GM18873 (cell line): ENCODE measurements around the gene AHNAK.
"Not testable (repeated sequence)": the region's sequence is repeated elsewhere in the genome, so short reads cannot be mapped to it uniquely, and the experiment has no call there.

Source experiments
- ATAC-seq: cut with Tn5 transposase; IDR thresholded peaks from one replicate; pipeline ENCODE4 v1.9.1; 2021; ENCODE audit warnings: mild to moderate bottlenecking, moderate library complexity, moderate number of reproducible peaks; ENCODE audit not compliant: unreplicated experiment, low FRiP score

Gene AHNAK

DNA sequence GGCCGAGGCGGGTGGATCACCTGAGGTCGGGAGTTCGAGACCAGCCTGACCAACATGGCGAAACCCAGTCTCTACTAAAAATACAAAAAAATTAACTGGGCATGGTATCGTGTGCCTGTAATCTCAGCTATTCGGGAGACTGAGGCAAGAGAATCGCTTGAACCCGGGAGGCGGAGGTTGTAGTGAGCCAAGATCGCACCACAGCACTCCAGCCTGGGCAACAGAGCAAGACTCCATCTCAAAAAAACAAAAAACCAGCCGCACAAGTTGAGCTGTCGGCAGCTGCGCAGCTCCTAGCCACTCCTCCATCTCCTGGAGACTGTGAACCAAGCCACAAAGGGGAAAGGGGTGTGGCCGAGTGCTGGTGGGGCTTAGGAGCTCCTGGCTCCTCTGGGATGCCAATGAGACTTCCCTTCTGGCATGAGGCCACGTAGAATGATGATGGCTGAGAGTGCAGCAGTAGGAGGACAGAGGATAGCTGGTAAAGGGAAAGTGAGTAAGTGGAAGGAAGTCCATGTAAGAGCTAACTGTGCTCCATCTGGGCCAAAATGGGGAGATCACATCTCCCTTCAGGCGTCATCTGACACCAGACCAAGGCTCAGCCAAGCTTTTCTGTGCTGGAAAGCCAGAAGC, 47.2 kb downstream of the AHNAK start:
- not testable (repeated sequence) for ATAC-seq

DNA sequence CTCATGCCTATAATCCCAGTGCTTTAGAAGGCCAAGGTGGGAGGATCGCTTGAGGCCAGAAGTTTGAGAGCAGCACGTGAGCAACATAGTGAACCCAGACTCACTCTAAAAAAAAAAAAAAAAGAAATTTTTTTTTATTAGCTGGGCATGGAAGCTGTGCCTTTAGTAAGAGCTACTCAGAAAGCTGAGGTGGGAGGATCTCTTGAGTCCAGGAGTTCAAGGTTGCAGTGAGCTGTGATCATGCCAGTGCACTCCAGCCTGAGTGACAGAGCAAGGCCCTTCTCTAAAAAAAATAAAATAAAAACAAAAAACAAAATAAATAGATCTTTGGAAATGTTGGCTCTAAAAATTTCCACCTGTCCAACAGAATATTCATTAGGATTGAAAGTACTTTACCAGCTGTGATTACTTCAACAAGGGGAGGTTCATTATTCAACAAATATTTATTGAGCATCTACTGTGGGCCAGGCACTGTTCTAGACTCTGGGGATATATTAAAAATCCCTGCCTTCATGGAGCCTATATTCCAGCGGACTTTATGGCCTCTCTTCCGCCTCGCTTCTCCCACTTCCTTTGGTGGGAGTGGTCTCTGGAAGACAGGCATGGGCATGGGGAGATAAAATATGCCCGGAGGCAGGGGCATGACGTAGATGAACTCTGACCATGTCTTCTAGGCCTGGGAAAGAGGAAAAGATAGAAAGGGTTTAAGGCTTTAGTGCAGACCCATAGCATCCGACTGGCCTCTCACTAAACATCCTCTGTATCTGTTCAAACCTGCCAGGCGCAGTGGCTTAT, 47.9 kb downstream of the AHNAK start:
- ATAC-seq, result no peak

DNA sequence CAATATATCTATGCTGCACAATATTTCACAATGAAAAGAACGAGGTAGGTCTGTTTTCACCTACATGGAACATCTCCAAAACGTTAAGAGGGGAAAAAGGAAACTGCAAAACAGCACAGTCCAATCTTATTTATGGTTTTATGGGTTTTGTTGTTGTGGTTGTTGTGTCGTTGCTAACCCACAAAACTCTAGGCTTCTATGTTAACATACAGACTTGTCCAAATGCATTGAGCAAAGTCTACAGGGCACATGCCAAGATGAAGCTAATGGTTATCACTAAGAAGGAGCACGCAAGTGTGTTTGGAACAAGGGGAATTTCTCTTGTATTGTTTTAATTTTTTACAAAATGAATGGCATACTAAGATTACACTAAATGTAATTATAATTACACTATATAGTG, 48.6 kb downstream of the AHNAK start:
- no peak for ATAC-seq

DNA sequence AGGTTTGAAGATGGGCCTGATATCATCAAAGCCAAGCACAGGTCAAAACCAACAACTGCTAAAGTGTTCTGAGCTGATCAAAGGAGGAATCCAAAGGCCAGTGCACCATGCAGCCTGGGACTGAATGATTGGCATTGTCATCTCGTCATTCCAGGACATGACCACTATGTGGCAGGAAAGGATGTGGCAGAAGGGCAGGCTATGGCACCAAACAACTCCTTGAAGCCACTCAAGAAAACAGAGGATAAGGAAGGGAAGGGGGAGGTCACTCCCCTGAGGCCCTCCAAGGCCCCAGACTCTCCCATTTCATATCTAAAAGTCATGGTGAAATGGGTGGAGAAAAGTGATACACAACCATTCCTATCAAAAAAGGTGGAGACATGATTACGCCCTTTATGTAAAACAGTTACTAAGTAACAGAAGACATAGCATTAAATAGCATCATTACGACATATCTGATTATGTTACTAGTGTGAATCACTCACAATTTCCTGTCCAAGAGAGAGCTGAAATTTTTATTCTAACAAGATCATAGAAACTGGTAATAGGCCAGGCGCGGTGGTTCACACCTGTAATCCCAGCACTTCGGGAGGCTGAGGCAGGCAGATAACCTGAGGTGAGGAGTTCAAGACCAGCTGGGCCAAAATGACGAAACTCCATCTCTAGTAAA, 49.3 kb downstream of the AHNAK start:
- no peak for ATAC-seq

DNA sequence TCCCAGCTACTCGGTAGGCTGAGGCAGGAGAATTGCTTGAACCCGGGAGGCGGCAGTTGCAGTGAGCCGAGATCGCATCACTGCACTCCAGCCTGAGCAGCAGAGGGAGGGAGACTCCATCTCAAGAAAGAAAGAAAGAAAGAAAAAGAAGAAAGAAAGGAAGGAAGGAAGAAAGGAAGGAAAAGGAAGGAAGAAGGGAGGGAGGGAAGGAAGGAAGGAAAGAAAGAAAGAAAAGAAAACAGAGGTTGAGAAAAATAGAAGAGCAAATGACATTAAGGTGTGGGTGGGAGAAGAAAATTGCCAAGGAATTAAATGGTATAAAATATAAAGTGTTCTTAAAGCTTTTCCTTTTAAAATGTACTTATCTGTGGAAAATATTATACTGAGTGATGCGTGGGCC, 49.9 kb downstream of the AHNAK start:
- ATAC-seq, result no peak

DNA sequence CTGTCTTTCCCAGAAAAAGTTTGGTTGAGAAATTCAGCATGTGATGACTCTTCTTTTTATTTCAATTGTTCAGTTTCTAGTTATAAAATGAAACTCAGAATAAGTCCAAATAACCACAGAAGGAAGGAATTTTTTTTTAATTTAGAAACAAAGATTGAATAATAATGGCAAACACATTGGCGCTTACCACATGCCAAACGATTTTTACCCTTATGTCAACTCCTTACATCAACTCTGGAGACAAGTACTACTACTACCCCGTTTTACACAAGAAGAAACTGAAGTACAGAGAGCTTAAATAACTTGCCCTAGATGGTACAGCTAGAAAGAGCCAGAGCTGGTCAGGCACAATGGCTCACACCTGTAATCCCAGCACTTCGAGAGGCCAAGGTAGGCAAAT, 52.4 kb downstream of the AHNAK start:
- ATAC-seq, result no peak

DNA sequence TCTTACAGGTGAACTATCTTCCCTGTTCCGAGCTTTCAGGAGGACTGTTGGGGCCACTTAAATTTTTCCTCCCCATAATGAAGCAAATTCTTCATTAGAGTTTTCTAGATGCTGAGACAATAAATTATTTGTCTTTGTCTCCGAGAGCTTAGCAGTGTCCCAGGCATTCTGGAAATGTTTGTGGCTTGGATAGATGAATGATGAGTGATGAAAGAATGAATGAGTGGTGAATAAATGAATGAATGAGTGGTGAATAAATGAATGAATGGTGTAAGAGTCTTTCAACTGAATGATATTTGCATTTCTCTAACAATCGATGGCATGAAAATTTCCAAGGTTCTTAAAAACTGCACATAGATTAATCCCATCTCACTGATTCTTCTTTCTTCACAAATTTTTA, 52.8 kb downstream of the AHNAK start:
- ATAC-seq, result no peak

DNA sequence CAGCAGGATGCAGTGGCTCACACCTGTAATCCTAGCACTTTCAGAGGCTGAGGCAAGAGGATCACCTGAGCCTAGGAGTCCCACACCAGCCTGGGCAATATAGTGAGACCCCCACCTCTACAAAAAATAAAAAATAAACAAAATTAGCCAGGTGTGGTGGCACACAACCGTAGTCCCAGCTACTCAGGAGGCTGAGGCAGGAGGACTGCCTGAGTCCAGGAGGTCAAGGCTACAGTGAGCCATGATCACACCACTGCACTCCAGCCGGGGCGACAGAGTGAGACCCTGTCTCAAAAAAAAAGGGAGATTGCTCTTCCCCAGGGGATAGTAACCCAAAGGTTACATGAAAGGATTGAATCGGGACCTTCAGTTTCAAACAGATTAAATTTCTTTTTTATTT, 54.0 kb downstream of the AHNAK start:
- ATAC-seq, result no peak

DNA sequence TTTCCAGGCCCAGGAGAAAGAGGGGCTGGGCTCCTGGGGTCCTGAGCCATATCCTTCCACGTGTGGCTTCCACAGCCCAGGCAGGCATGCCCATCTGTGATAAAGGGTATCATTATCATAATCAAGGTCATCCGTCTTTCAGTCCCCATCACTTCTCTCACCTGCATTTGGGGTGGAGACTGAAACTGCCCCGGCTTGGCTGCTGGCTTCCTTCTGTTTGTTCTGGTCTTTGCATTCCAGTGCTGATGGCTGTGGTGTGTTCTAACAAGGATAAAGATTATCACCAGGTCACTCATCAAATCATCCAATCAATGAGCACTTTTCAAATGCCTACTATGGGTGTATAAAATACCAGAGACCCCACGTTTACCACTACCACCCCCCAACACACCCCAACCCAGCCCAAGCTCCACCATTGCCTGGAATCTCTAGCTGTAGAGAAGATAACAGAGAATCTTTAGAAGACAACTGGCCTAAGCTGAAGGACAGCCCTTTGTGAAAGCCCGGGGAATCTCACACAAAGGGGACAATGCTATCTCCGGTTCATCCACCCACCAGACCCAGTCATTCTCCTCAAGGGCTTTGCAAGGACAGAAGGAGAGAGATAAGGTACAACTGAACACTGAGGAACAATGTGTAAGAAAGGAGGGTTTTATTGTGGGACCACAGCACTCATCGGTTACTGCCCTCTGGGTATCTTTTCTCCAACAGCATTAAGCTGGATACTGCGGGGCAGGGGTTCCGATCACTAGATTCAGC, 54.9 kb downstream of the AHNAK start:
- no peak for ATAC-seq

DNA sequence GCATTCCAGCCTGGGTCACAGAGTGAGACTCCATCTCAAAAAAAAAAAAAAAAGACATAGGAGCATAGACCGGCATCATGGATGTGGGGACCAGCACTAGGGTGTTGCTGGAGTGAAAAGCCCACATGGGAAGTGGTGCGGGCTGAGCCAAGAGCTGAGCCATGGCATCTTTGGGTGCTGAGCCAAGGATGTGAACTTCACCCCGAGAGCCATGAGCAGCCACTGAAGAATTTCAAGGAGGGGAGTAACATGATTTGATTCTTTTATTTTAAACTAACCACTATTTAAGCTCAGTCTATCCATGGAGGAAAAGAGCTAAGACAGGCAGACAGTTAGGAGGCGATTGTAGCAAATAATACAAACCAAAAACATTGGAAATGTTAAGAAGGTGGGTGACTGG, 57.4 kb downstream of the AHNAK start:
- ATAC-seq, result no peak

DNA sequence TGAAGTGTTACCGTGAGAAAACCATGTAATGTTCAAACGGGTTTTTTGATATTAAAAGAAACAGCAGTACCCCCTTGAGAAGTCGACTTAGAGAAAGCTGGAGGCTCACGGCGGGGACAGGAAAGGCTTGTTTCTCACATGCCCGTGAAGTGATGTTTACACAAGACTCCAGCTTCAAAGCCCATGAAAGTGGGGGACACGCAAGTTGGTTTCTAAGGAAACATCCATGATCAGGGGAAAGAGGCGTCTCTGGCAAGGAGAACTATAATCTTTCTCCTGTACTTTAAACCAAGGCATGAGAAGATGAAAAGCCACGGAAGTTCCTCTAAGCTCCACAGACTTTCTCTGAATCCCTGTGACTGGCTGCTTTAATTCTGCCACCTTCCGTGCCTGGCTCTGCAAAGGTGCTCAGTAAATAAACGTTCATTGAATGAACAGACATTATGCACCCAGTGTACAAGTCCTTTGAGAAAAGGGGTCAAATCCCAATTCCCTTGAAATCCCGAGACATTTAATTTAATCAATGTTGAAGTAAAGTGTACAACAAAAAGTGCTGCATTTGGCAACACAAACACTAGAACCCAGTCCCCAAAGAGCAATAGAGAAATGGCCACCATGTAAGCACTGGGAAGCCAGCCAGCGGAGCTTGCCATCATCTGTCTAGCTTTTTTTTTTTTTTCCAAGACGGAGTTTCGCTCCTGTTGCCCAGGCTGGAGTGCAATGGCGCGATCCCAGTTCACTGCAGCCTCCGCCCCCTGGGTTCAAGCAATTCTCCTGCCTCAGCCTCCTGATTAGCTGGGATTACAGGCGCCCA, 58.7 kb downstream of the AHNAK start:
- ATAC-seq, result no peak

DNA sequence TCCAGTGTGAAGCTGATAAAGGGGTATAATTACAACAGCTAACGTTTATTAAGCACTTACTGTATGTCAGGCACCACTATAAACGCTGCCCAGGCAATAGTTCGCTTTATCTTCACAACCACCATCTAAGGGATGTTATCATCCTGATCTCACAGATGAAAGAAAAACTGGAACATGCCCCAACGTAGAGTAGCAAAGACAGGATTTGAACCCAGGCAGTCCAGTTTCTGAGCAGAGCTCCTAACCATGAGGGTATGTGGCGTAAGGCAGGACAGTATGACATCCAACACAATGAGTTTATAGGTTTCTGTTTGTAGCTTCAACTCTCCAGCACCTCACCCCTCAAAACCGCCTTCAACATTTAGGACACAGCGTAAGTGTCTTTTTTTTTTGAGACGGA, 59.5 kb downstream of the AHNAK start:
- no peak for ATAC-seq

DNA sequence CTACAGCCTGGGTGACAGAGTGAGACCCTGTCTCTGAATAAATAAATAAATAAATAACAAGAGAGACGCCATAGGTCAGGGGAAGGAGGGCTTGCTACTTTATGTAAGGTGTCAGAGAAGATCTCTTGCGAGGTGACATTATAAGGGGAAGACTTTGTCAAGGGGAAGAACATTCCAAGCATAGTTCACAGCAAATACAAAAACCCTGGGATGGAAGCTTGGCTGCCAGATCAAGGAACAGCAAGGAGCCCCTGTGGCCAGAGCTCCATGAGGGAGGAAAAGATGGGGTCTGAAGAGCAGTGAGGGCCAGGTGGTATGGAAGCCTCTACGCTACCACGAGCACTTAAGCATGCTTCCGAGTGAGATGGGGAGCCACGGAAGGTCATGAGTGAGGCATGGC, 62.3 kb downstream of the AHNAK start:
- no peak for ATAC-seq

DNA sequence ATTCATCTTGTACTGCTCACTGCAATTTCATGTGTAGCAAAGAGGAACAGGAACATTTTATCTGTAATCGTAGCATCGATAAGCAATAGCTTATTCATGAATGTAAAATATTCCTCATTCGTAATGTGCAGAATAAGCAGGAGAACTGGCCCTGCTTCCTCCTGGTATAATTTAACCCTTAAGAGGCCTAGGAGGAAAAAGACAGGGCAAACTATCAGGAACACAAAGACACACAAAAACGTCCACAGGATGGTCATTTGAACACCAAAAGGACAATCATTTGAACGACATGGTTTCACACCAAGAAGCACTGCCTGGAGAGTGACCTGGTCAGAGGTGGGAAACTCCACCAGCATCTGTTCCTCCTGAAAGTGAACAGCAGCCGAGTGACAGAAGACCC, 63.9 kb downstream of the AHNAK start:
- ATAC-seq, result no peak

DNA sequence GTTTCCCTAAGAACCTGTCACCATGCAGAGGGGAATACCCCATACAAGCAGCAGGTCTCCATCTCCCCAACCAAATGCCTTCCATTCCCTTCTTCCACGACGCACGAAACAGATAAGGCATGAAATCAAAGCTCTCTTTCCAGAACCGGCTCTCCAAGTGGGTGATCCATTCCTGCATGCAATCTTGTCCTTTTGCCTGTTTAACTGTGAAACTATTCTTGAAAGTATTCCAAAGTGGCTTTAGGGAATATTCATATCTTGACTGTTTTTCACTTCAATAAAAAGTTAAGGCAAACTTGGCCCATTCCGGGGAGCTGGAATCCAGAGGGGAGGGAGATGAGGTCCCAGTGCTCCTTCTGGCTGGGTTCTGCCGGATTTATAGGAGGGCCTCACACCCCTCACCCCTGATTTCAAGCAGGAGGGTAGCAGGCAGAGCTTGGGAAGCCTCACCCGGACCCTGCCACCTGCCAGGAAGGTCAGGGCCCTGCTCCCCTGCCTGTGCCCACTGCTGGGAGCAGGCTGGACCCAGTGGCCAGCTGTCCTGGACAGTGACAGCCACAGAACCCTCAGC, 66.9 kb downstream of the AHNAK start:
- ATAC-seq, result no peak

DNA sequence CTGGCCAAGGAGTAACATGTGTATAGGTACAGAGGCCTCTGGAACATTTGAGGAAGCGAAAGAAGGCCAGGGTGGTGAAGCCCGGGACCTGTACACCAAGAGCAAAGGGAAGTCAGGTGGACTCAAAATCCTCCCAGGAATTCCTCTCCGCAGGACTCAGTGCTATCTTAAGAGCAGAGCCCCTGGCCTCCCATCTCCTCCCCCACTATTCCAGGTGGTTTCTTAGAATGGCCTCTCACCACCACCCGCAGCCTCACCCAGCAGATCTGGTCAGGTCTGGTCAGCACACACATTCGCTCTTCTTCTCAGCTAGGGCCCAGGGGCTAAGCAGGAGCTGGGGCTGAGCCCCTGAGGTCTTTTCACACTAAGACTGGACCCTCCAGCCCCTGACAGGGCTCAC, 68.7 kb downstream of the AHNAK start:
- ATAC-seq, result no peak

DNA sequence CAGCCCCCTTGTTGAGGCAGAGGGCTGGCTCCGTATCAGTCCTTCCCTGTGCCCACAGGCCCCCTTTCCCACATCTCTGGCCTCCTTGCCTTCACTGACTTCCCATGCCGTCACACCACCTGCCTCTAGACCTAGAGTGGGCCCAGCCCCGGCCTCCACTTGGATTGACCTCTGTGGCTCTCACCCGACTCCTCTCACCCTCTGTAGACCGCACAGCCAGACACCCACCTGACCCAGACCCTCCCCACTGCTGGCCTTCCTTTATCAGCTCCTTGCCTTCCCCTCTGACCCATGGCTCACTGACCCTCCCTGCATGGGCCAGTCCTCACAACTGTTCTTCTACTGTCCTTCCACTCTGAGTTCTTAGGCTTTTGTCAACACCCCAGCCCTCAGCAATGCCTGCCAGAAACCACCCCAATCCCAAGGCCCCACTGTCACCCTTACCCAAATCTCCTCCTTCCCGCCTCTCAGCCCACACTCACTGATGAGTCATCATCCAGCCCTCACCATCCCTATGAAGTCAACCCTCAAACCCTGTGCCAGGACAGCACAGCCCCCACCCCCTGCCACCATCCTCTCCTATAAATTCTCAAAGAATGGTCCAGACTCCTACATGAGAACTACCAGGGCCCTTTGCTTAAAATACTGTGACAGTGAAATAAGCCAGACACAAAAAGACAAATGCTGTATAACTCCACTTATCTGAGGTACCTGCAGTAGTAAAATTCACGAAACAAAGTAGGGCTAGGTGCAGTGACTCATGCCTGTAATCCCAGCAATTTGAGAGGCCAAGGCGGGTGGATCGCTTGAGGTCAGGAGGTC, 74.3 kb downstream of the AHNAK start:
- no peak for ATAC-seq

DNA sequence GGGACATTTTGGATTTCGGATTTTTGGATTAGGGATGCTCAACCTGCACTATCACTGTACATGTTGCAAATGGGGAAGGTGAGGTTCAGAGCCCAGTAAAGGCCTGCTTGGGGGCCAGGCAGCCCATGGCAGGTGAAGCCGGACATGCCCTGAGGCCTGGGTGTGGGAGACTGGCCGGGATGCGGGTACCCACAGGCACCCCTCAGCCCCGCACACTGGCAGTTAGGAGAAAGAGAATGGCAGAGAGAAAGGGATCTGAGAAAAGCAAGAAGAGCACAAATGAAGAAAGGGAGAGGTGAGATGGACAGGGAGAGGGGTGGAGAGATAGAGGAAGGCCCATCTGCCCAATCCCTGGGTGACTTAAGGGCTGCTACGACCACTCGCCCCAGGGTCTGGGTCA, 75.0 kb downstream of the AHNAK start:
- no peak for ATAC-seq

DNA sequence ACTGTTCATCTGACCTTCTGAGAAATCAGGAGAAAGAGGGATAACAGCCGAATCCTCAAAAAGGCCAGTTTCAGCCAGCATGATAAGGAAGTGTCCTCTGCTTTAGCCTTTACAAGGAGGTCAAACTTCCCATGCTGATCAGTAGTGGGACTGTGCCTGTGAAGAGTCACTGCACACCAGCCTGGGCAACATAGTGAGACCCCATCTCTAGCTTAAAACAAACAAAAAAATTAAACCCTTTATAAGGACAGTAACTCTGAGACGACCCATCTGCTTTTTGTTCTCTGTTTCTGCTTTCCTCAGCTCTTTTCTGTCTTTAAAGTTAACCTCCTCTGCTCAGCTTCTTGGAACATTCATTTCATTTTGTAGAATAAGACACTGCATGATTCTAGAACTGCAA, 78.0 kb downstream of the AHNAK start:
- ATAC-seq, result no peak
